ELR (cell line): ENCODE measurements around the gene HECW1.
"Not testable (repeated sequence)": the region's sequence is repeated elsewhere in the genome, so short reads cannot be mapped to it uniquely, and the experiment has no call there.

ENCODE experiments used
- DNase-seq: peaks from one replicate; pipeline ENCODE4 v3.0.0-alpha.2; 2015; ENCODE audit warnings: low read depth

Gene HECW1

GRCh38 chr7:43538404-43538771, 425.9 kb downstream of the HECW1 start:
- DNase-seq: no peak

- no peak for DNase-seq
These were observed 428.0 kb downstream of the HECW1 start for GRCh38 chr7:43540471-43540870.

- DNase-seq: no peak
These were observed 430.3 kb downstream of the HECW1 start for GRCh38 chr7:43542716-43543115.

- no peak for DNase-seq
These were observed 433.8 kb downstream of the HECW1 start for GRCh38 chr7:43546231-43546630.

GRCh38 chr7:43550427-43550826, 438.0 kb downstream of the HECW1 start:
- no peak for DNase-seq

GRCh38 chr7:43552122-43552521, 439.7 kb downstream of the HECW1 start:
- DNase-seq: no peak

GRCh38 chr7:43553999-43554398, 441.6 kb downstream of the HECW1 start:
- no peak for DNase-seq

GRCh38 chr7:43554423-43554822, 442.0 kb downstream of the HECW1 start:
- DNase-seq: no peak

GRCh38 chr7:43557831-43558495, 445.5 kb downstream of the HECW1 start:
- DNase-seq: no peak

GRCh38 chr7:43559171-43559945, 446.9 kb downstream of the HECW1 start:
- no peak for DNase-seq

- DNase-seq: no peak
These were observed 447.5 kb downstream of the HECW1 start for GRCh38 chr7:43559946-43560335.

GRCh38 chr7:43560742-43561330, 448.4 kb downstream of the HECW1 start:
- DNase-seq: no peak

GRCh38 chr7:43562383-43562782, 449.9 kb downstream of the HECW1 start:
- no peak for DNase-seq

- peak; percentile 33 for DNase-seq
These were observed 453.3 kb downstream of the HECW1 start for GRCh38 chr7:43565786-43566185.

GRCh38 chr7:43568529-43568928, 456.1 kb downstream of the HECW1 start:
- DNase-seq: peak; percentile 99

- DNase-seq: peak; percentile 94
These were observed 457.0 kb downstream of the HECW1 start for GRCh38 chr7:43569424-43569823.

GRCh38 chr7:43570688-43571365, 458.4 kb downstream of the HECW1 start:
- peak; percentile 53 for DNase-seq

GRCh38 chr7:43572516-43573049, 460.1 kb downstream of the HECW1 start:
- DNase-seq: peak; percentile 99

GRCh38 chr7:43573832-43574231, 461.4 kb downstream of the HECW1 start:
- not testable (repeated sequence) for DNase-seq

- no peak for DNase-seq
These were observed 463.1 kb downstream of the HECW1 start for GRCh38 chr7:43575506-43575905.

- no peak for DNase-seq
These were observed 463.8 kb downstream of the HECW1 start for GRCh38 chr7:43576241-43576640.

GRCh38 chr7:43577485-43577951, 465.1 kb downstream of the HECW1 start:
- DNase-seq: no peak
